Activated T-cell treated with anti-CD3 and anti-CD28 coated beads for 48 hours (primary cell): ENCODE measurements around the gene GSTO2.

ENCODE experiments used
- DNase-seq: peaks from one replicate; pipeline ENCODE4 v3.0.0-alpha.2; 2020; ENCODE audit warnings: low read depth

GSTO2 gene

GRCh38 chr10:104308439-104308903 lies 39.5 kb downstream of the GSTO2 start:
- DNase-seq: no peak

GRCh38 chr10:104309980-104310978 lies 41.3 kb downstream of the GSTO2 start:
- no peak for DNase-seq

GRCh38 chr10:104311184-104311720 lies 42.3 kb downstream of the GSTO2 start:
- DNase-seq: no peak

- DNase-seq: no peak
These were observed 45.9 kb downstream of the GSTO2 start for GRCh38 chr10:104314591-104315485.

- no peak for DNase-seq
These were observed 46.5 kb downstream of the GSTO2 start for GRCh38 chr10:104315486-104315921.

- no peak for DNase-seq
These were observed 47.5 kb downstream of the GSTO2 start for GRCh38 chr10:104316321-104317099.

- DNase-seq: no peak
These were observed 48.3 kb downstream of the GSTO2 start for GRCh38 chr10:104317269-104317710.

- no peak for DNase-seq
These were observed 48.8 kb downstream of the GSTO2 start for GRCh38 chr10:104317726-104318299.

GRCh38 chr10:104318326-104318725 lies 49.3 kb downstream of the GSTO2 start:
- no peak for DNase-seq

GRCh38 chr10:104318810-104319741 lies 50.1 kb downstream of the GSTO2 start:
- DNase-seq: no peak

GRCh38 chr10:104321226-104321625 lies 52.2 kb downstream of the GSTO2 start:
- no peak for DNase-seq

- DNase-seq: no peak
These were observed 52.9 kb downstream of the GSTO2 start for GRCh38 chr10:104321725-104322415.

- no peak for DNase-seq
These were observed 53.4 kb downstream of the GSTO2 start for GRCh38 chr10:104322416-104322782.

GRCh38 chr10:104323085-104323484 lies 54.1 kb downstream of the GSTO2 start:
- no peak for DNase-seq

- no peak for DNase-seq
These were observed 54.8 kb downstream of the GSTO2 start for GRCh38 chr10:104323760-104324201.

GRCh38 chr10:104324221-104324686 lies 55.3 kb downstream of the GSTO2 start:
- no peak for DNase-seq

- no peak for DNase-seq
These were observed 55.9 kb downstream of the GSTO2 start for GRCh38 chr10:104324931-104325330.

- DNase-seq: no peak
These were observed 56.8 kb downstream of the GSTO2 start for GRCh38 chr10:104325436-104326435.
